ENCODE data around the gene LPAR1.
"Not testable (repeated sequence)": the region's sequence is repeated elsewhere in the genome, so short reads cannot be mapped to it uniquely, and the experiment has no call there.

Gene LPAR1

GRCh38 chr9:110837401-110838005 lies 200.8 kb downstream of the LPAR1 start:
- intact Hi-C loops (cut with micrococcal nuclease): no loop called here
- Mint-ChIP-seq H3K4me3 (no peak overlapping the region), H3K27ac (no peak overlapping the region), H3K4me1 (ENCODE audit: low read depth) (no peaks in the 10 kb centered on the region), H3K27me3 (peaks cover 3% of the 10 kb centered on the region), H3K36me3 (ENCODE audit: low read depth) (no peaks in the 10 kb centered on the region), H3K9me3 (no peaks in the 10 kb centered on the region)

- H3K36me3 Mint-ChIP-seq (ENCODE audit: low read depth): no peaks in the 10 kb centered on the region
- peaks cover 3% of the 10 kb centered on the region for H3K27me3 Mint-ChIP-seq
- no peak overlapping the region for H3K4me3 Mint-ChIP-seq
- no peaks in the 10 kb centered on the region for H3K9me3 Mint-ChIP-seq
- intact Hi-C loops (cut with micrococcal nuclease): no loop called here
- no peaks in the 10 kb centered on the region for H3K4me1 Mint-ChIP-seq (ENCODE audit: low read depth)
- H3K27ac Mint-ChIP-seq: no peak overlapping the region
Measured at GRCh38 chr9:110835859-110836271, 202.4 kb downstream of the LPAR1 start.

- peaks cover 3% of the 10 kb centered on the region for H3K27me3 Mint-ChIP-seq
- no peak overlapping the region for H3K4me3 Mint-ChIP-seq
- no peak overlapping the region for H3K27ac Mint-ChIP-seq
- no peaks in the 10 kb centered on the region for H3K9me3 Mint-ChIP-seq
- no peaks in the 10 kb centered on the region for H3K4me1 Mint-ChIP-seq (ENCODE audit: low read depth)
- intact Hi-C loops (cut with micrococcal nuclease): no loop called here
- H3K36me3 Mint-ChIP-seq (ENCODE audit: low read depth): no peaks in the 10 kb centered on the region
Measured at GRCh38 chr9:110835404-110835803, 202.9 kb downstream of the LPAR1 start.

GRCh38 chr9:110832926-110833325 lies 205.3 kb downstream of the LPAR1 start:
- intact Hi-C loops (cut with micrococcal nuclease): no loop called here
- Mint-ChIP-seq H3K36me3 (ENCODE audit: low read depth) (no peaks in the 10 kb centered on the region), H3K9me3 (no peaks in the 10 kb centered on the region), H3K4me3 (no peak overlapping the region), H3K27me3 (peaks cover 3% of the 10 kb centered on the region), H3K4me1 (ENCODE audit: low read depth) (no peaks in the 10 kb centered on the region), H3K27ac (no peak overlapping the region)

- intact Hi-C loops (cut with micrococcal nuclease): no loop called here
- no peaks in the 10 kb centered on the region for H3K36me3 Mint-ChIP-seq (ENCODE audit: low read depth)
- H3K4me1 Mint-ChIP-seq (ENCODE audit: low read depth): no peaks in the 10 kb centered on the region
- no peak overlapping the region for H3K27ac Mint-ChIP-seq
- no peaks in the 10 kb centered on the region for H3K9me3 Mint-ChIP-seq
- peaks cover 4% of the 10 kb centered on the region for H3K27me3 Mint-ChIP-seq
- H3K4me3 Mint-ChIP-seq: no peak overlapping the region
Measured at GRCh38 chr9:110830495-110830894, 207.8 kb downstream of the LPAR1 start.

GRCh38 chr9:110828264-110828663 lies 210.0 kb downstream of the LPAR1 start:
- Mint-ChIP-seq H3K27ac (no peak overlapping the region), H3K4me1 (ENCODE audit: low read depth) (no peaks in the 10 kb centered on the region), H3K9me3 (no peaks in the 10 kb centered on the region), H3K4me3 (no peak overlapping the region), H3K27me3 (peaks cover 3% of the 10 kb centered on the region), H3K36me3 (ENCODE audit: low read depth) (no peaks in the 10 kb centered on the region)
- intact Hi-C loops (cut with micrococcal nuclease): no loop called here

GRCh38 chr9:110826400-110826799 lies 211.9 kb downstream of the LPAR1 start:
- H3K27me3 Mint-ChIP-seq; H3K9me3 Mint-ChIP-seq; H3K36me3 Mint-ChIP-seq (ENCODE audit: low read depth); H3K27ac Mint-ChIP-seq; H3K4me3 Mint-ChIP-seq; H3K4me1 Mint-ChIP-seq (ENCODE audit: low read depth); intact Hi-C loops (cut with micrococcal nuclease): not testable (repeated sequence)

GRCh38 chr9:110825950-110826349 lies 212.3 kb downstream of the LPAR1 start:
- no peaks in the 10 kb centered on the region for H3K9me3 Mint-ChIP-seq
- no peak overlapping the region for H3K27ac Mint-ChIP-seq
- intact Hi-C loops (cut with micrococcal nuclease): no loop called here
- H3K4me1 Mint-ChIP-seq (ENCODE audit: low read depth): no peaks in the 10 kb centered on the region
- H3K27me3 Mint-ChIP-seq: peaks cover 4% of the 10 kb centered on the region
- no peak overlapping the region for H3K4me3 Mint-ChIP-seq
- no peaks in the 10 kb centered on the region for H3K36me3 Mint-ChIP-seq (ENCODE audit: low read depth)

GRCh38 chr9:110825129-110825528 lies 213.1 kb downstream of the LPAR1 start:
- H3K27ac Mint-ChIP-seq; H3K27me3 Mint-ChIP-seq; intact Hi-C loops (cut with micrococcal nuclease); H3K4me1 Mint-ChIP-seq (ENCODE audit: low read depth); H3K4me3 Mint-ChIP-seq; H3K36me3 Mint-ChIP-seq (ENCODE audit: low read depth); H3K9me3 Mint-ChIP-seq: not testable (repeated sequence)

Data from dendritic cell treated with granulocyte-macrophage colony-stimulating factor and Interleukin-4, amounts not matched to agents 40 ng/mL and 50 ng/mL, for 4 days (primary cell).